ENCODE data around the gene HOXA7.

HOXA7 gene

GRCh38 chr7:27180431-27181420 lies 24.3 kb upstream of the HOXA7 start:
- peaks cover 0 to 65% (median 48%) of the 10 kb centered on the region in 11 experiments; a peak in 19 of 22 replicates for H4K20me1 ChIP-seq
- peaks cover 0 to 25% (median 7%) of the 10 kb centered on the region in 10 experiments; a peak in 9 of 20 replicates for H3K4me1 ChIP-seq
- H3K36me3 ChIP-seq, result no peaks in the 10 kb centered on the region
- H3K4me3 ChIP-seq, result no peak overlapping the region
- H3K4me2 ChIP-seq, result no peak overlapping the region
- H3K9ac ChIP-seq, result no peak overlapping the region
- peaks cover 100% of the 10 kb centered on the region in 11 experiments for H3K27me3 ChIP-seq
- no peak for TF ChIP-seq Cebpa-rat (IDR thresholded peaks at IDR 0.05)
- H3K27ac ChIP-seq, result no peak overlapping the region
- peaks cover 0 to 29% (median 5%) of the 10 kb centered on the region in 11 experiments; a peak in 10 of 22 replicates for H3K9me3 ChIP-seq (replicated peaks in 1 of 11)

DNA sequence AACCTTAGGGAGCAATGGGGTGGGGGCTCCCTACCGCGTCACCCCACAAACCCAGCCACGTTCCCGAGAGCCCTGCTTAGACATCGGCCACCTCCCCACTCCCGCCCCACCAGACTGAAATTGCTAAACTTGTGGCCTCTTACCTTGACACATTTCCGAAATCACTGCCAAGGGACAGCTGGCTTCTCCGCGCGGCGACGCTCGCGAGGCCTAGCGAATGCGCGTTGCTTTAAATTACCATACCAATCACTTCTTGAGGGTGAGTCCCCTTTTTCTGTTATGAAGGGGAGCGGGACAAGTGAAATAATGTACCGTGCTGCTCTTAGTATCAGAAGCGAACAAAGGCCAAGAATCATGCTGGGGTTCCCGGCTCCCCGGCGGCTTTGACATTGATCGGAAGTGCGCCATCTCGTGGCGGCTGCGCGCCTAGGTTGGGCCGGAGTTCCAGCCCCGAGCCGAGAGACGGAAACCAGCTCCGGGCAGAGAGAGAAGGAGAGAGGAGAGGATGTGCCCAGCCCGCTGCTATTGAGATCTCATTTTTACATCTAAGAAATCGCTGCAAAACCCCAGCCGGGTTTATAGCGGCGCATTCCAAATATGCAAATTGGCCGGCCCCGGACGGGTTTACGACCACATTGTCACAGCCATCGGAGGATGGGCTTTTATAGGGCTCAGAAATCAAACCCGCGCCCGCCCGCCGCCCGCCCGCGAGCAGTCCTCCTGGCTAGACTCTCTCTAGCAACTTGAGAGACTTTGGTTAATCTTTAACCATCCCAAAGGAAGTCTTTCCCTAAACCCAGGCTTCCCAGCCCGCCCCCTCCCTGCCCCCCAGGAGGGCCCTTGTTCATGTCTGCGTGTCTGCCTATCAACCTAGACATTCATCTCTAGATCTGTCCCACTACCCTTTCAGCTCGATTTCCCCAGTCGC lies 23.3 kb upstream of the HOXA7 start:
- Histone ChIP-seq H3K4me2 (no peak overlapping the region), H3K36me3 (no peaks in the 10 kb centered on the region), H3K9ac (no peak overlapping the region), H3K4me1 (peaks cover 0 to 17% (median 6%) of the 10 kb centered on the region in 10 experiments; a peak in 9 of 20 replicates), H3K4me3 (no peak overlapping the region), H4K20me1 (peaks cover 0 to 61% (median 41%) of the 10 kb centered on the region in 11 experiments; a peak in 19 of 22 replicates), H3K27ac (no peak overlapping the region), H3K9me3 (replicated peaks in 1 of 11) (peaks cover 0 to 23% (median 5%) of the 10 kb centered on the region in 11 experiments; a peak in 12 of 22 replicates), H3K27me3 (peaks cover 100% of the 10 kb centered on the region in 11 experiments)
- no peak for TF ChIP-seq Cebpa-rat (IDR thresholded peaks at IDR 0.05)

GRCh38 chr7:27179030-27179429 lies 22.6 kb upstream of the HOXA7 start:
- no peak for TF ChIP-seq Cebpa-rat (IDR thresholded peaks at IDR 0.05)
- Histone ChIP-seq H3K4me3 (no peak overlapping the region), H3K9me3 (replicated peaks in 1 of 11) (peaks cover 5 to 25% (median 12%) of the 10 kb centered on the region in 11 experiments), H3K4me2 (no peak overlapping the region), H3K27ac (no peak overlapping the region), H3K9ac (no peak overlapping the region), H3K27me3 (peaks cover 100% of the 10 kb centered on the region in 11 experiments), H3K4me1 (peaks cover 0 to 10% (median 0%) of the 10 kb centered on the region in 10 experiments; a peak in 6 of 20 replicates), H3K36me3 (no peaks in the 10 kb centered on the region), H4K20me1 (peaks cover 0 to 58% (median 41%) of the 10 kb centered on the region in 11 experiments; a peak in 18 of 22 replicates)

DNA sequence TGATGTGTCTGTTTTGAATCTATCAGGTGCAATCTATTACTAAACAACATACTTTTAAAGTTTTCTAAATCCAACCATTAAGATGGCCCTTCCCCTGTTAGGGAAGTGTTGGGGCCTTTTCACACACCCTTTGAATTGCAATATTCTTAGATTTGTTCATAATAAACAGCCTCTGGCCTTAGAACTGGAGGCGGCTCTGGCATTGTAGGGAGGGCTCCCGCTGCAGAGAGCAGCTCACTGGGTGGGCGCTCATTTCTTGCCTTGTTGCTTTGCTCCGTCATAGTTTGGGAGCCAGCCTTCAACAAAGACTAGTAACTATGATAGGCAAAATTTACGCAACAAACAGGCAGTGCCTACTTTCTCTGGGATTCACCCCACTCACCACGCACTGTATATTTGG lies 21.9 kb upstream of the HOXA7 start:
- Histone ChIP-seq H3K9ac (no peak overlapping the region), H3K27me3 (peaks cover 100% of the 10 kb centered on the region in 11 experiments), H3K27ac (no peak overlapping the region), H3K9me3 (replicated peaks in 1 of 11) (peaks cover 12 to 31% (median 18%) of the 10 kb centered on the region in 11 experiments), H3K4me1 (peaks cover 0 to 3% (median 0%) of the 10 kb centered on the region in 10 experiments; a peak in 4 of 20 replicates), H3K4me3 (no peak overlapping the region), H4K20me1 (peaks cover 0 to 58% (median 41%) of the 10 kb centered on the region in 11 experiments; a peak in 18 of 22 replicates), H3K4me2 (no peak overlapping the region), H3K36me3 (no peaks in the 10 kb centered on the region)
- no peak for TF ChIP-seq Cebpa-rat (IDR thresholded peaks at IDR 0.05)

- peaks cover 0 to 7% (median 0%) of the 10 kb centered on the region in 10 experiments; a peak in 3 of 20 replicates for H3K4me1 ChIP-seq
- TF ChIP-seq Cebpa-rat (IDR thresholded peaks at IDR 0.05), result no peak
- no peak overlapping the region for H3K4me2 ChIP-seq
- H3K27ac ChIP-seq, result no peak overlapping the region
- no peak overlapping the region for H3K4me3 ChIP-seq
- H3K27me3 ChIP-seq, result peaks cover 100% of the 10 kb centered on the region in 11 experiments
- peaks cover 0 to 58% (median 41%) of the 10 kb centered on the region in 11 experiments; a peak in 17 of 22 replicates for H4K20me1 ChIP-seq
- H3K36me3 ChIP-seq, result no peaks in the 10 kb centered on the region
- H3K9me3 ChIP-seq (replicated peaks in 1 of 11), result peaks cover 17 to 36% (median 23%) of the 10 kb centered on the region in 11 experiments
- H3K9ac ChIP-seq, result no peak overlapping the region
Observed at GRCh38 chr7:27177795-27178320, 21.4 kb upstream of the HOXA7 start.

- TF ChIP-seq Cebpa-rat (IDR thresholded peaks at IDR 0.05), result no peak
- Histone ChIP-seq H3K36me3 (no peaks in the 10 kb centered on the region), H3K4me1 (peaks cover 0 to 7% (median 0%) of the 10 kb centered on the region in 10 experiments; a peak in 3 of 20 replicates), H4K20me1 (peaks cover 0 to 61% (median 41%) of the 10 kb centered on the region in 11 experiments; a peak in 17 of 22 replicates), H3K4me2 (no peak overlapping the region), H3K27ac (no peak overlapping the region), H3K4me3 (no peak overlapping the region), H3K9ac (no peak overlapping the region), H3K27me3 (peaks cover 100% of the 10 kb centered on the region in 11 experiments), H3K9me3 (replicated peaks in 1 of 11) (peaks cover 23 to 43% (median 30%) of the 10 kb centered on the region in 11 experiments)
Observed at GRCh38 chr7:27176962-27177794, 20.7 kb upstream of the HOXA7 start.

GRCh38 chr7:27176524-27176845 lies 20.0 kb upstream of the HOXA7 start:
- H3K4me3 ChIP-seq, result no peak overlapping the region

More at GRCh38 chr7:27176524-27176845, 20.0 kb upstream of the HOXA7 start:
- Histone ChIP-seq H3K4me2 (no peak overlapping the region), H3K9me3 (replicated peaks in 1 of 11) (peaks cover 23 to 46% (median 33%) of the 10 kb centered on the region in 11 experiments), H4K20me1 (peaks cover 0 to 68% (median 42%) of the 10 kb centered on the region in 11 experiments; a peak in 17 of 22 replicates), H3K4me1 (peaks cover 0 to 7% (median 0%) of the 10 kb centered on the region in 10 experiments; a peak in 3 of 20 replicates), H3K9ac (no peak overlapping the region), H3K27ac (no peak overlapping the region), H3K27me3 (peaks cover 100% of the 10 kb centered on the region in 11 experiments), H3K36me3 (no peaks in the 10 kb centered on the region)
- no peak for TF ChIP-seq Cebpa-rat (IDR thresholded peaks at IDR 0.05)
